ENCODE data around the gene SLC27A5. TPM values are rescaled to one million over a fixed set of nuclear protein-coding genes. Genes with fewer than 3 reads are reported as not detected.
A peak's percentile ranks its signal among the peaks of the same experiment; 100 is the strongest.

Gene SLC27A5
- total RNA-seq, 4 donors from 2014 or later = 2.0 to 9.1 (median 4.6) TPM

GRCh38 chr19:58529405-58529804, 17.6 kb upstream of the SLC27A5 start:
- intact Hi-C loops (cut with DNase I; ENCODE audit: low total_unique reads) = no loop called here
- in situ Hi-C loops (cut with MboI; ENCODE audit: low sequenced_read_pairs in 4 of 4) = no loop called here
- H3K36me3 ChIP-seq = no peaks in the 10 kb centered on the region
- no peak overlapping the region for H3K27ac ChIP-seq
- DNase-seq (no peak), ATAC-seq (no peak)
- H3K27me3 ChIP-seq = peaks cover 0 to 3% (median 2%) of the 10 kb centered on the region in 3 donors
- H3K4me3 ChIP-seq = no peak overlapping the region
- H3K4me1 ChIP-seq = no peaks in the 10 kb centered on the region
- no peaks in the 10 kb centered on the region for H3K9me3 ChIP-seq
- TF ChIP-seq POLR2A (IDR thresholded peaks at IDR 0.05) = no peak

- H3K36me3 ChIP-seq = no peaks in the 10 kb centered on the region
These were observed 10.9 kb upstream of the SLC27A5 start for GRCh38 chr19:58522709-58523108.

GRCh38 chr19:58521651-58522050, 9.9 kb upstream of the SLC27A5 start:
- no peaks in the 10 kb centered on the region for H3K9me3 ChIP-seq
- no peak for TF ChIP-seq POLR2A (IDR thresholded peaks at IDR 0.05)
- TF ChIP-seq CTCF (IDR thresholded peaks at IDR 0.05 in 4 of 5, conservative IDR thresholded peaks at IDR 0.05 in 1 of 5) = no peak
- peaks cover 20 to 23% of the 10 kb centered on the region in 2 donors for H3K4me1 ChIP-seq
- intact Hi-C loops (cut with DNase I; ENCODE audit: low total_unique reads) (no loop called here), in situ Hi-C loops (cut with MboI; ENCODE audit: low sequenced_read_pairs in 4 of 4) (no loop called here)
- DNase-seq (no peak), ATAC-seq (no peak)
- no peaks in the 10 kb centered on the region for H3K27me3 ChIP-seq
- H3K4me3 ChIP-seq = no peak overlapping the region
- H3K36me3 ChIP-seq = peaks cover 0 to 9% of the 10 kb centered on the region in 2 donors
- H3K27ac ChIP-seq = no peak overlapping the region

More at GRCh38 chr19:58522709-58523108, 10.9 kb upstream of the SLC27A5 start:
- DNase-seq (no peak), ATAC-seq (no peak)
- TF ChIP-seq CTCF (IDR thresholded peaks at IDR 0.05 in 4 of 5, conservative IDR thresholded peaks at IDR 0.05 in 1 of 5) (no peak), POLR2A (IDR thresholded peaks at IDR 0.05) (no peak)
- H3K27ac ChIP-seq = no peak overlapping the region
- intact Hi-C loops (cut with DNase I; ENCODE audit: low total_unique reads) = no loop called here
- in situ Hi-C loops (cut with MboI; ENCODE audit: low sequenced_read_pairs in 4 of 4) = no loop called here
- H3K4me1 ChIP-seq = peaks cover 16 to 19% of the 10 kb centered on the region in 2 donors
- H3K27me3 ChIP-seq = no peaks in the 10 kb centered on the region
- no peaks in the 10 kb centered on the region for H3K9me3 ChIP-seq
- H3K4me3 ChIP-seq = no peak overlapping the region

GRCh38 chr19:58520257-58520599, 8.4 kb upstream of the SLC27A5 start:
- Histone ChIP-seq H3K27me3 (no peaks in the 10 kb centered on the region), H3K27ac (peak overlapping the region; percentile 84 to 96 (median 94)), H3K36me3 (peaks cover 0 to 15% of the 10 kb centered on the region in 2 donors), H3K9me3 (no peaks in the 10 kb centered on the region), H3K4me1 (peaks cover 31 to 33% of the 10 kb centered on the region in 2 donors), H3K4me3 (peak overlapping the region; percentile 69 to 88 (median 80))
- in situ Hi-C loops (cut with MboI; ENCODE audit: low sequenced_read_pairs in 4 of 4) (no loop called here), intact Hi-C loops (cut with DNase I; ENCODE audit: low total_unique reads) (no loop called here)
- DNase-seq = no peak
- TF ChIP-seq POLR2A (IDR thresholded peaks at IDR 0.05) (no peak), CTCF (IDR thresholded peaks at IDR 0.05 in 4 of 5, conservative IDR thresholded peaks at IDR 0.05 in 1 of 5) (no peak)
- ATAC-seq = no peak

- Histone ChIP-seq H3K4me3 (peak within 1 kb of the TSS; percentile 69 to 88 (median 80)), H3K27me3 (no peaks in the 10 kb centered on the region), H3K27ac (peak within 1 kb of the TSS; percentile 84 to 96 (median 94)), H3K9me3 (no peaks in the 10 kb centered on the region), H3K36me3 (peaks cover 0 to 15% of the 10 kb centered on the region in 2 donors), H3K4me1 (peaks cover 31 to 36% of the 10 kb centered on the region in 2 donors)
- ATAC-seq = peak; percentile 93
- peak; percentile 86 to 90 for DNase-seq
- TF ChIP-seq POLR2A (IDR thresholded peaks at IDR 0.05) = peak; percentile 11 to 34
- peak; percentile 74 to 92 (median 87) for TF ChIP-seq CTCF (IDR thresholded peaks at IDR 0.05 in 4 of 5, conservative IDR thresholded peaks at IDR 0.05 in 1 of 5)
- in situ Hi-C loops (cut with MboI; ENCODE audit: low sequenced_read_pairs in 4 of 4) (no loop called here), intact Hi-C loops (cut with DNase I; ENCODE audit: low total_unique reads) (loop anchor here (1.0 kb wide), 4 partner anchors 20 to 214 kb away; partner anchors contain the start of genes ERVK3-1 and TRIM28)
These were observed 7.8 kb upstream of the SLC27A5 start, which contains the start of gene ZBTB45 for GRCh38 chr19:58519355-58520256. TSS of gene ZBTB45 (minus strand) at chr19:58519810. CDS start at chr19:58517673, 2,137 bp downstream.

Measured in gastrocnemius medialis (tissue), 4 donors.